Head of caudate nucleus (tissue), 42 donors: ENCODE data around the gene SIL1.
"Not testable (repeated sequence)": the region's sequence is repeated elsewhere in the genome, so short reads cannot be mapped to it uniquely, and the experiment has no call there.

Experiments
- DNase-seq, 42 donors: peaks; one replicate each; pipeline versions ENCODE4 v3.0.0 to v3.0.0-alpha.2; 2020 to 2021; ENCODE audit warnings: mixed read lengths in 7 of 42
- intact Hi-C: fragments of 100-400 bp; cut with DNase I; formaldehyde crosslinking; loops from one replicate; pipeline ENCODE4 v1.15.0; 2022

The SIL1 gene

GRCh38 chr5:139179778-139180513 is 18.2 kb downstream of the SIL1 start:
- intact Hi-C loops, DNase-seq: not testable (repeated sequence)

GRCh38 chr5:139178935-139179334 is 19.2 kb downstream of the SIL1 start:
- DNase-seq = peak in 11 of 42 donors; percentile 8 to 56 (median 29)
- intact Hi-C loops = no loop called here

- intact Hi-C loops = no loop called here
- DNase-seq = no peak
Measured at GRCh38 chr5:139178589-139178917, 19.6 kb downstream of the SIL1 start.

DNA sequence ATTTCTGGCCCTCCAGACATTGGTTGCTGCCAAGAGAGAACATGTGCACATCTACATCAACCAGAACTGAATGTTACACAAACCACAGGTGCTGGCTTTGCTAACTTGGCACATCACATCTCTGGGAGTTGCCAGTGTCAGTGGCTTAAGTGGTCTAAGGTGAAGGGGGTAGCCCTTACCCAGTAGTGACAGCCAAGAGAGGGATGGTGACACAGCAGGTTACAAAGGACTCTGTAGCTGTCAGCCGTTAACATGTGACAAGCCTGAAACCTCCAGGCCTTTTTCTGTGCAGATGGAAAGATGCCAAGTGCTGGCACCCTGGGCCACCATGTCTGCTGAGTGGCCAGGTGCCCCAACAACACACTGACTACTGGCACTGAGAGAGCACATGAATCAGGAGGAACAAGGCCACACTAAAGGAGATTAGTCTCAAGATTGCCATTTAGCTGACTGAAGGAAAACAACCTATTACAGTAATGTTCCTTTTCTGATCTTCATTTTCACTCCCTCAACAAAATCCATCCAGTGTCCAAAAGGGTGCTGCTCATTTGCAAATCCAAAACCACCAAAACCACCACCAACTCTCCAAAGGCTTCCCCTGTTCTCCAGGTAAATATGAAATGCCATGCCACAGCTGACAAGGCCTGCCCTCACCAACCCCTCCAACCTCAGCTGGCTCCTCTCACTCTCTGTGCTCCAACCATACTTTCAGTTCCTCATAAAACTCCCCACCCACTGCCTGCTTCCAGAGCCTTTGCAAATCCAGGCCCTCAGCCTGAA is 20.2 kb downstream of the SIL1 start:
- DNase-seq = peak in 10 of 42 donors; percentile 12 to 52 (median 20)
- intact Hi-C loops = no loop called here

DNA sequence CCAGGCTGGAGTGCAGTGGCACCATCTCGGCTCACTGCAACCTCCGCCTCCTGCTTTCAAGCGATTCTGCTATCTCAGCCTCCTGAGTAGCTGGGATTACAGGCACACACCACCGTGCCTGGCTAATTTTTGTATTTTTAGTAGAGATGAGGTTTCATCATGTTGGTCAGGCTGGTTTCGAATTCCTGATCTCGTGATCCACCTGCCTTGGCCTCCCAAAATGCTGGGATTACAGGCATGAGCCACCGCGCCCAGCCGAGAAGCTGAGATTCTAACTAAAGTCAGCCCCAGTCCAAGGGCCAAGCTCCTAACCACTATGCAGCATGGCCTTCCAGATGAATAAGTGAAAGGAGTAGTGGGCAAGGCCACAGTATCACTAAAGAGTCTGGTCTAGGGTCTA is 20.9 kb downstream of the SIL1 start:
- intact Hi-C loops = not testable (repeated sequence)

DNA sequence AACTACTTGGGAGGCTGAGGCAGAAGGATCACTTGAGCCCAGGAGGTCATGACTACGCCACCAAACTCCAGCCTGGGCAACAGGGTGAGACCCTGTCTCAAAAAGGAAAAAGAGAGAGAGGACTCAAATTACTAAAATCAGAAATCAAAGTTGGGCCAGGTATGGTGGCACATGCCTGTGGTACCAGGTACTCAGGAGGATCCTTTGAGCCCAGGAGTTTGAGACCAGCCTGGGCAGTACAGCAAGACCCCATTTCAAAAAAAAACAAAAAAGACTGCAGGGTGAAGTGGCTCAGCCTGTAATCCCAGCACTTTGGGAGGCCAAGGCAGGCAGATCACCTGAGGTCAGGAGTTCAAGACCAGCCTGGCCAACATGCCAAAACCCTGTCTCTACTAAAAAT is 23.8 kb downstream of the SIL1 start:
- DNase-seq, intact Hi-C loops: not testable (repeated sequence)

More for the DNA sequence above, 20.9 kb downstream of the SIL1 start:
- not testable (repeated sequence) for DNase-seq

- intact Hi-C loops = no loop called here
- DNase-seq = no peak
Measured at GRCh38 chr5:139171779-139172404, 26.3 kb downstream of the SIL1 start.

DNA sequence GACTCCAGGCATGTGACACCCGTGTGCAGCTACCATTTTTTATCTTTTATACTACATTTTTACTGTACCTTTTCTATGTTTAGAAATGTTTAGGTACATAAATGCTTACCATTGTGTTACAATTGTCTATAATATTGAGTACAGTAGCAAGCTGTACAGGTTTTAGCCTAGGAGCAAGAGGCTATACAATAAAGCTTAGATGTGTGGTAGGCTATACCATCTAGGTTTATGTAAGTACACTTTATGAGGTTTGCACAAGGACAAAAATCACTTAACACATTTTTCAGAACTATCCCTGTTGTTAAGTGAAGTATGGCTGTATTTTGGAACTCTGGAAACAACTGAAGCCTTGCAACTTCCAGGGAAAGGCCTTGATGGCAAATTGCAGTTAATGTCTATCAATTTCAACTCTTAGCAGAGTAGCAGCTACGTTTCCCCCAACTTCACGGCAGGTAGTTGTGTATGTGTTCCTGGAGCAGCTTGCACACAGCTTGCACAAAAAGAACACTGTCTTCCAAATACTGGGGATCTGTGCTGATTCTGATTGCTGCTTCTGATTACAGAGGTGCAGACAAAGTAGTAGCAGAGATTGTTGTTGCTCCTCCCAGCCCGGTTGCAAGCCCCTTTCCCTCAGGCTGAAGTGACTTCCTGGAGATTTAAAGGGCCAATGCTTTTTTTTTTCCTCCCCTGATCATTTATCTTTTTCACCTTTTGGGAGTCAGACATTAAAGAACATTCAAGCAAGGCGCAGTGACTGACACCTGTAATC is 30.0 kb downstream of the SIL1 start:
- intact Hi-C loops = no loop called here
- DNase-seq = no peak

GRCh38 chr5:139167533-139167932 is 30.6 kb downstream of the SIL1 start:
- DNase-seq = no peak
- intact Hi-C loops = no loop called here

GRCh38 chr5:139167063-139167462 is 31.1 kb downstream of the SIL1 start:
- no peak for DNase-seq
- intact Hi-C loops = no loop called here

DNA sequence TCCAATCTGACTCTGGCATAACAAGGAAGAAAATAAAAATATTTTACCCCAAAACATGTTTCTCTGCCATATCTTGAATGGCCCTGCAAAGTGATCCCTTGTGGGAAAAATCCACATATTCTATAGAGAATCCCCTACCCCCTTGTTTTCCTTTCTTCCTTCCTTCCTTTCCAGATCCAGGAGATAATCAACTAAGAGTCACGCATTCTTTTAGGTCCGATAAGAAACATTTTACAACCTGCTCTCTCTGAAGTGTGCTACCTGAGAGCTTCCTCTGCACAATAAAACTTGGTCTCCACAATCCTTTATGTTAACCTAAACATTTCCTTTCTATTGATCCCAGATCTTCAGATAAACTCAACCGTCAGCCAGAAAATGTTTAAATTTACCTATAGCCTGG is 33.3 kb downstream of the SIL1 start:
- intact Hi-C loops, DNase-seq: not testable (repeated sequence)

DNA sequence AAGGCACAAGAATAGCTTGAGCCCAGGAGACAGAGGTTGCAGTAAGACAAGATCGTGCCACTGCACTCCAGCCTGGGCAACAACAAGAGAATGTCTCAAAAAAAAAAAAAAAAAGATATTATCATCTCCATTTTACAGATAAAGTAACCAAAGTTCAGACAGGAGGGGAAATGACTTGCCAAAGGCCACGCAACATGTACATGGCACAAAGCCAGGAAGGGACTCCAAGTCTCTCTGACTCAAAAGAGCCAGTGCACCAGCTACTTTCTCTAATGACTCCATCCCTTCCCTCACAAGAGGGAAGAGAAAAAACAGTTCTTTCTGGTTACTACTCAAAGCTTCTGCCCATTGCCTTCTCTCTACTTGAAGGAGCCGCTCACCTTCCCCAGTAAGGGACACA is 34.1 kb downstream of the SIL1 start:
- DNase-seq = no peak
- intact Hi-C loops = no loop called here

GRCh38 chr5:139162448-139162847 is 35.7 kb downstream of the SIL1 start:
- DNase-seq = no peak
- intact Hi-C loops = no loop called here

DNA sequence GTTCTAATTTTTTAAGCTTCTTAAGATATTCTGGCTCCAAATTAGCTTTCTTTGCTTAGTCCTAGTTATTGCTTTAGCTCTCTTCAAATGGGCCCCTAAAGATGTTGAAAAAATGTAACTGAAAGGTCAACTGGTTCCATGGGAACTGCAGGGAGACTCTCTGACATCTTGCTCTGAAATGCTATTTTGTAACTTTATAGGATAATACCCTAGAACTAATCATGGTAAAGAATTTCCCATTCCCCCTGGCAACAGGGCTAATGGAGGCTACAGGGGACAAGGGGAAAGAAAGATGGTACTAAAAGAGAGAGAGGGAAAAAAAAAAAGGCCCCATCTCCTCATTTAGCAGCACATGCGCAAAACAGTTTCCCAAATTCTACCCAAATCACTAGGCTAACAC is 39.4 kb downstream of the SIL1 start:
- no peak for DNase-seq
- intact Hi-C loops = no loop called here

DNA sequence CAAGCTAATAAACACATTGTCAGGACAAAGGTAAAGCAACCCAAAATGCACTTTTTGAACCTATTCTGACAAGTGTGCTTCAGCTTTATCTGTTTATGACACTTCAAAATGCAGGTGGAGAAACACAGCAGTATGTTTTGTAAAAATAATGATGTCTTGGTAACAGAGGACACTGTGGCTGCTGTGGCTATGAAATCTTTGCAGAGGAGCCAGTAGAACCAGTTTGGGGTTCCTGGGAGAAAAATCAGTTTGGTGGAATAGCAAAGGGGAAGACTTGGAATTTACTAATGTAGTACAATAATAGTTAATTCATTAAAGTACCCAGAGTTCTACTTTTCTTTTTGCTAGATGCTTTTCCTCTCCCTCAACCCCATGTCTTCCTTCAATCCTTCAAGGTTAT is 40.6 kb downstream of the SIL1 start:
- intact Hi-C loops = no loop called here
- no peak for DNase-seq

GRCh38 chr5:139156814-139157213 is 41.4 kb downstream of the SIL1 start:
- no peak for DNase-seq
- intact Hi-C loops = no loop called here

DNA sequence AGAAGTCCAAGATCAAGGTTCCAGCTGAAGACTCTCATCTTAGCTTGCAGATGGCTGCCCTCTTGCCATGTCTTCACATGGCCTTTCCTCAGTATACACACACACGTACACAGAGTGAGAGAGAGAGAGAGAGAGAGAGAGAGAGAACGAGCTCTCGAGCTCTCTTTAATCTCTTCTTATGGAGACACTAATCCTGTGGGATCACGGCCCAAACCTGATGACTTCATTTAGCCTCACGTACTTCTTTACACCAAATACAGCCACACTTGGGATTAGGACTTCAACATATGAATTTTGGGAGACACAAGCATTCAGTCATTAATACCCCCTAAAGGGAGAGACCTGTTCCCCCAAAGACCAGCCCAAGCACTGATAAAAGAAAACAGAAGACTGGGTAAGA is 42.8 kb downstream of the SIL1 start:
- no peak for DNase-seq
- intact Hi-C loops = no loop called here

DNA sequence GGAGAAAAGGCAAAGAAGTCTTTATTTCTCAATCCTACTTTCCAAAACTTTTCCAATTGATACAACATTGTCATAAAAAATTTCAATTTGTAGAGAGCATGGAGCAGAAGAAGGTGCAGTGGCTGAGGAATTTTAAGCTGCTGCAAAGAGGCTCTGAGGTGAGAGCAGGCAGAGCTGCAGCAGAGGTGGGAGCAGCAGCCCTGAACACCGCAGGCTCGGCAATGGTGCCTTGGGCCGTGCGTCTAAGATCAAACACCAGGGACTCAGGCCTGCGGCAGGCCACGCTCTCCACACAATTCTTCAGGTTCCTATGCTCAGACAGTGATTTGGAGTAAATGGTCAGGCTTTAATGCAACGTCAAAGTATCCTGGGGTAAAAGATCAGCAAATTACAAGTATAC is 46.3 kb downstream of the SIL1 start:
- intact Hi-C loops = no loop called here
- DNase-seq = peak in 9 of 42 donors; percentile 28 to 63 (median 45)

GRCh38 chr5:139150367-139150999 is 47.7 kb downstream of the SIL1 start:
- DNase-seq = no peak
- intact Hi-C loops = no loop called here
